Measurements from ENCODE around the gene KLC3.
"Not testable (repeated sequence)": the region's sequence is repeated elsewhere in the genome, so short reads cannot be mapped to it uniquely, and the experiment has no call there.

The KLC3 gene

DNA sequence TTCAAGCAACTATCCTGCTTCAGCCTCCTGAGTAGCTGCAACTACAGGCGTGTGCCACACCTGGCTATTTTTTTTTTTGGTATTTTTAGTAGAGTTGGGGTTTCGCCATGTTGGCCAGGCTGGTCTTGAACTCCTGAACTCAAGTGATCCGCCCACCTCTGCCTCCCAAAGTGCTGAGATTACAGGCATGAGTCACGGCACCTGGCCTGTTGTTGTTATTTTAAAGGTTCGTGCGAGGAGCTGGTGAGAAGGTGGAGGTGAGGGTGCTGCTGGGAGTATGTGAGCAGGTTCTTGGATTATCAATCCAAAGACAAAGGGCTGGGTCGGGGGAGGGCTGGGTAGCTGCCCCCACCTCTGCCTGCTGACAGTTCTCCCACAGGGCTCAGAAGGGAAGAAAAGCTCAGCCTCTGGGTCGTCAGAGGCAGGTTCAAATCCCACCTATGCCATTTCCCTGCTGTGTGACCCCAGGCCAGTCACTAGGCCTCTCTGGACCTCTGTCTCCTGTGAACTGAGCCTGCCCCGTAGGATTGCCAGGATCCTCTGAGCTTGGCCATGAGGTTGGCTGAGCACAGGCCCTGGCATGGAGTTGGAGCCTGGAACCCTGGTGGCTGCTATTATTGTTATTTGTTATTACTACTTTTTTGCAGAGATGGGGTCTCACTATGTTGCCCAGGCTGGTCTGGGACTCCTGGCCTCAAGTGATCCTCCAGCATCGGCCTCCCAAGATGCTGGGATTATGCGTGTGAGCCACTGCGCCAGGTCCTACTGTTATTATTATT lies 19.4 kb upstream of the KLC3 start:
- DNase-seq, result no peak

GRCh38 chr19:45321848-45322247 lies 18.7 kb upstream of the KLC3 start:
- DNase-seq, result no peak

DNA sequence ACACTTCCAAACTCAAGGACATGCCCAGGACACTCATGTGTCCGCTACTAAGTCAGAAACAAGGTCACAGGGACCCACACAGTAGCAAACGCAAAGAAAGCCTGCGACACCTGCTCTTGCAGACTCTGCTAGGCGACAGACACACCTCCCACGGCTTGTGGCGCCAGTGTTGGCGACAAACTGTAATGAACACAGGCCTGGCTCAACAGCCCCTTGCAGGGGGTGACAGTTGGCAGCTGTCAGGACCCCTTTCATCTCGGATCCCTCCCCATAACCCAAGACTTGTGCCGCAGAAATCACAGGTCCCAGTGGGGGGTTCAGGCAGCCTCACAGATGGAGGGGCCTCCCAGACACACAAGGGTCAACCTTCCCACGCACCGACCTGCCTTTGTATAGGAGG lies 18.2 kb upstream of the KLC3 start:
- peak; percentile 43 for DNase-seq

GRCh38 chr19:45322744-45323281 lies 17.7 kb upstream of the KLC3 start, which contains the start of gene CKM:
Gene CKM (minus strand): TSS chr19:45322875. CDS start chr19:45319713, 3,162 bp downstream.
- DNase-seq, result no peak

DNA sequence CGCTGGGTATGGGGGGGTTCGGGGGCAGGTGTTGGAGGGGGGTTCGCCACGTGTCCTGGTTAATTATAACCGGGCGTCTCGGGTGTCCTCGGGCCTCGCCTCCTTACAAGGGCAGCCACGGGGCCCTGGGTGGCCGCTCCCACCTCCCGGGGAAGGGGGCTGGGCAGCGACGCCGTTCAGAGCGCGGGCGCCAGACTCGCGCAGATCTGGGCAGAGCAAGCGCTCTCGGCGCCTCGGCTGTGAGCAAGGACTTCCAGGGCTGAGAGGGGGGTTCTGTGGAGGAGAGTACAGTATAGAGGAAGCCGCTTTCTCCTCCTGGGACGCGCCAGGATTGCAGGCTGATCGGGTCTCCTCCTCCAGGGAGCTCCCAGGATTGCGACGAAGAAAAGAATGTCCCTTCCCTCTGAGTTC lies 16.9 kb upstream of the KLC3 start:
- DNase-seq, result no peak

DNA sequence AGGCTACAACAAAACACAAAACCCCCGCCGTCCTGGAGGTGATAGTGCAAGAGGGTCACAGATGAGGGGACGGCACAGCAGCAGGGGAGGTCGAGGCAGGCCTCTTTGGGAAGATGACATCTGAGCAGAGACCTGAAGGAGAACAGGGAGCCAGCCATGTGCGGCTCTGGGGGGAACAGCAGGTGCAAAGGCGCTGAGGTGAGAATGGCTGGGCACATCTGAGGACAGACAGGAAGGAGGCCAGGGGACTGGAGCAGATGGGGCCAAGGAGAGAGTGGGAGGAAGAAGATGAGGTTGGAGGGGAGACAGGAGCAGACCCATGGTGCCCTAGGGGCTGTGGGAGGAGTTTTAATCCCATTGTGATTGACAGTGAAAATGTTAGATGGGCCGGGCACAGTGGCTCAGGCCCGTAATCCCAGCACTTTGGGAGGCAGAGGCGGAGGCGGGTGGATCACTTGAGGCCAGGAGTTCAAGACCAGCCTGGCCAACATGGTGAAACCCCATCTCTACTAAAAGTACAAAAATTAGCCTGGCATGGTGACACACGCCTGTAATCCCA lies 16.1 kb upstream of the KLC3 start:
- peak; percentile 80 for DNase-seq

DNA sequence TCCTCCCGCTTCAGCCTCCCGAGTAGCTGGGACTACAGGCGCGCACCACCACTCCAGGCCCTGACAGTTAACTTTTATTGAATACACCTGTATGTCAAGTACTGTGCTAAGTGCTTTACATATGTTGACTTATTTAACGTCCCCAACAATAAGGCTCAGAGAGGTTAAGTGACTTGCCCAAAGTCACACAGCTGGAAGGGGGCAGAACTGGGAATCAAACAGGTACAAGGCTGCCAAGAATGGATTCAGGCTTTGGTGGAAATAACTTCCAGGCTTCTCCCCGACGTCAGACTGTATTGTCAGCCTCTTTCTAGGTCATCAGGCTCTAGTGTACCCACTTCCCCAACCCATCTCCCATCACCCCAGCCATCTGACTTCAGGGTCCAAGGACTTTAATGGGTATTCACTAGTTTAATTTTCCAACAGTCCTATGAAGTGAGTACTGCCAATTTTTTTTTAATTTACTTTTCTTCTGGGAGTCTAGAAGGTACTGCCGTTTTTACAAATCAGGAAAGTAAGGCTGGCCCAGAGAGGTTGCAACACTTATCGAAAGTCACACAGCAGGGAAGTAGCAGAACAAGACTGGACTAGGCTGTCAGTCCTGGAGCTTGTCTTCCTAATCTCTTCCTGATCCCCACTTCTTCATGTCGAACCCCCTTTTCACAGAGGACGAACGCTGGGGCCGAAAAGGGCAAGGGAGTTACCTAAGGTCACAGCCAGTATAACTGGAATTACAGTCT lies 13.0 kb upstream of the KLC3 start:
- no peak for DNase-seq

- peak; percentile 32 for DNase-seq
Observed at GRCh38 chr19:45331411-45331810, 9.1 kb upstream of the KLC3 start.

DNA sequence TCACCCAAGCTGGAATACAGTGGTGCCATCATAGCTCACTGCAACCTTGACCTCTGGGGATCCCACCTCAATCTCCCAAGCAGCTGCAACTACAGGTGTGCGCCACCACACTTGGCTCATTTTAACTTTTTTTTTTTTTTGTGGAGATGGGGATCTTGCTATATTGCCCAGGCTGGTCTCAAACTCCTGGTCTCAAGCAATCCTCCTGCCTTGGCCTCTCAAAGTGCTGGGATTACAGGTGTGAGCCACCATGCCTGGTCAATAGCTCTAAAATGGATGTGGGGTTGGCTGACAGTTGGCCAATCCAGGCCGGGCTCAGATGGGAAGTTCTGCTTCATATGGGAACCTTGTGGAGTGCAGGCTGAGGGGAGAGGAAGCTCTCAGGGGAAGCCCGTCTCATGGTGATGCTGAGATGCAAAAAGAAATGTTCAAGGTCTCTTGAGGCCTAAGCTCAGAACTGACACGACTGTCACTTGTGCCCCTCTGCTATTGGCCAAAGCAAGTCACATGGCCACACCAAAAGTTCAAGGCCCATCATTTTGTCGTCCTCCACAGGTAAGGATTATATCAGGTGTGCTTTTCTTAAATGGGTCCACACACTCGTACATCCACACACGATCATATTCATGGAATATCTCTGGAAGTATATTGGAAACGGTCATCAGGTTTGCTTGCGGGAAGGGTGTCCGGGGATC lies 6.8 kb upstream of the KLC3 start:
- no peak for DNase-seq

DNA sequence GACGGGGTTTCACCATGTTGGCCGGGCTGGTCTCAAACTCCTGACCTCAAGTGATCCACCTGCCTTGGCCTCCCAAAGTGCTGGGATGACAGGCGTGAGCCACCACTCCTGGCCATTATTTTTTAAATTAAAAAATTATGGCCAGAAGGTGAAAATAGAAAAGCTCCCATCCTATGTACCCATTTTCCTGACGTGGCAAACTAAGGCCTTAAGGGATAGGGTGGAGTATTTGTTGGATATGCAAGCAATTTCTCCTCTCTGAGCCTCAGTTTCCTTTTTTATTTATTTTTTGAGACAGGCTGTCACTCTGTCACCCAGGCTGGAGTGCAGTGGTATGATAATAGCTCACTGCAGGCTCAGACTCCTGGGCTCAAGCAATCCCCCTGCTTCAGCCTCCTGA lies 5.7 kb upstream of the KLC3 start:
- DNase-seq, result not testable (repeated sequence)

DNA sequence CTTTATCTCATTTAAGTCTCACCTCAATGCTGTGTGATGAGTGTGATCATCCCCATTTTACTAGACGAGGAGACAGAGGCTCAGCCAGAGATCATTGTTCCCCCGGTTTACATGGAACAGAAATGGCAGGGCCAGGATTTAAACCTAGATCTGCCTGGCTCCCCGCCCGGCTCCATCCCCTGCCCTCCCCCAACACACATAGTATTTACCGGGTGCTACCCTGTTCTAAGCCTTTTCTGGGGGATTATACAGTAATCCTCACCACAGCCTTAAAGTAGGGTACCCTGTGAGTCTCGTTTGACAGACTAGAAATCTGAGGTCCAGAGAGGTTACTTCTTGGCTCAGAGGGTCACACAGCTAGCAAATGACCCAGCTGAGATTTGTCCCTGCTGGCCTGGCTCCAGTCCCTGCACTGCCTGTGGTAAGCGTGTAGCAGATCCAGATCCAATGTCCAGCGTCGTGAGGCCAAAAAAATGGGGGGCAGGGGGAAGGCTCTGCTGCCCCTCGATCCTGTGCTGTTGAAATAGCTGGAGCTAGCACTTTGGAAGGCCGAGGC lies 3.8 kb upstream of the KLC3 start:
- DNase-seq, result peak; percentile 78

GRCh38 chr19:45339629-45340028 lies 921 bp upstream of the KLC3 start:
- no peak for DNase-seq

GRCh38 chr19:45340899-45341453 lies 426 bp downstream of the KLC3 start:
- no peak for DNase-seq

DNA sequence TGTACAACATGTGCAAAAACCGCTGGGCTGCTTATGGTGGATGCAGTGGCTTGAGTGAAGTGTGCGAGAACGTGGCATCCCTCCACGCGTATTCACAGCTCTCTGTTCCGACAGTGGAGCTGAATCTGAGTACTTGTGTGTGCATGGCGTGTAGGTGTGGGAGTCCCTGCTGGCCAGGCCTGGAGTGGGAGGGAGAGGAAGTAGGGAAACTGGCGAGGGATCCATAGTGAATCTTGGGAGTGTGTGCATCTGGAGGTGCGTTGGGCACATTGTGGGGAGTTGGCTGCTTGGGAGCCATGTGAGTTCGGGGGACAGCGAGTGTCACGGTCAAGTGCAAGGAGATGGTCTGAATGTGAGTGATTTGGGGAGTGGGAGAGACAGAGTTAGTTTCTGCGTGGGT lies 2.4 kb downstream of the KLC3 start:
- DNase-seq, result no peak

DNA sequence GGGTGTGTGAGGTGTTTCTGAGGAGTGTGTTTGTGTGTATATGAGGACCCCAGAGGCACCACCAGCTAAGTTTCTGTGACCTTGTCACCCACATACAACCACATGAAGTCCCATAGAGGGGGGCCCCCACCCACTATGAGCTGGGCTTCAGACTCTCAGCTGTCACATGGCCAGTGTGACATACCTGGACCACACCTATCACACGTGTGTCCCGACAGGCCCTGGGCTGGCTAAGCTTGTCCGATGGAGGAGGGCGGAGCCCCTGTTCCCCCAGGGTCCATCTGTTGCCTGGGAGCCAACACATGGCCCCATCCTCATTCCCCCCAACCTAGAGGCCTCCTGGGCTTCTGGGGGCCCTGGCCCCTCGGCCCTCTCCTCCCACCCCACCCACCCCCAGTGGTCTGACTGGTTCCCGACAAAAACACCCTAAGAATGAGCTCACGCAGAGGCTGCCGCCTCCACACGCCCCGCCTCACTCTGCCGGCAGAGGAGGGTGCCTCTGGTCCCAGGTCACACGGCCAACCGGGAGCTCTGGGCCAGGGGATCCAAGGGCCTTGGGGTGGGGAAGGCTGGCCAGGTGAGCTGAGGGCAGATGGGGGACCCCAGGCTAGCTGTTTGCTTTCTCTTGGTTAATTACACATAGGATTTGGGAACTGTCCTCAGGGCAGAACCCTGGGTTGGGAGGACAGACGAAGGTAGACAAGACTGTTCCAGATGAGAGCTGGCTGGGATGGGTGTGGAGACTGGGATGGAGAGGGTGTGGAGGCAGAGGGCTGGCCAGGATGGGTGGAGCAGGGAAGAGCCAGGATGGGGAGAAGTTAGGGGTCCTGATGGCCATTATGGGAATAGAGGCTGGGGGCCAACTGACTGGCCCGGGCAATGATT lies 4.3 kb downstream of the KLC3 start:
- DNase-seq, result no peak

- DNase-seq, result no peak
Observed at GRCh38 chr19:45345506-45345860, 4.9 kb downstream of the KLC3 start.

- DNase-seq, result peak; percentile 64
Observed at GRCh38 chr19:45346449-45346848, 5.9 kb downstream of the KLC3 start.

DNA sequence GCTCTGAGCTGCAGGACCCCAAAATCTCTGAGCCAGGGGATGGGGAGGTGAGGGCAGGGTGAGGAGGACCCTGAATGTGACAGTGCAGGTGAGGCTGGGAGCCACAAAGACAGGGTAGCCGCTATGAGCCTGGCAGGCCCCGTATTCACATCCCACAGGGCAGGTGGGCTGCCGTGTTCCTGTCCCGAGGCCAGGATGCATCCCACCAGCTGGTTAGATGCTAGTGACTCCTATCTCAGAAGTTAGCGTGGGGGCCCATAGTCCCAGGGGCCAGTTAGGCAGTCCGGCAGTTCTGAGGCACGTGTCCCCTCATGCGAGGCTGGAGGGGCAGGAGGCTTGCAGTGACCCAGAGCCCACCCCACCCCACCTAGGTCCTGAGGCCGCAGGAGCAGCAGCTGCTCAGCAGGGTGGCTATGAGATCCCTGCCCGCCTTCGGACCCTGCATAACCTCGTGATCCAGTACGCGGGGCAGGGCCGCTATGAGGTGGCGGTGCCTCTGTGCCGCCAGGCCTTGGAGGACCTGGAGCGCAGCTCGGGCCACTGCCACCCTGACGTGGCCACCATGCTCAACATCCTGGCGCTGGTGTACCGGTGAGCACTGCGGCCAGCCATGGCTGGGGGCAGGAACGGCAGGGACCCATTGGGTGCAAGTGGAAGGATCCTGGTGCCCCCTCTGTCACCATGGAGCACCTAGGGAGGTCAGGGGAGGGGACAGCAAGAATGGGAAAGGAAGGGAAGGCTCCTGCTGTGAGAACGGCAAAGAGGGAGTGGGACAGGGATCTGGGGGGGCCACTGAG lies 7.2 kb downstream of the KLC3 start:
- no peak for DNase-seq

DNA sequence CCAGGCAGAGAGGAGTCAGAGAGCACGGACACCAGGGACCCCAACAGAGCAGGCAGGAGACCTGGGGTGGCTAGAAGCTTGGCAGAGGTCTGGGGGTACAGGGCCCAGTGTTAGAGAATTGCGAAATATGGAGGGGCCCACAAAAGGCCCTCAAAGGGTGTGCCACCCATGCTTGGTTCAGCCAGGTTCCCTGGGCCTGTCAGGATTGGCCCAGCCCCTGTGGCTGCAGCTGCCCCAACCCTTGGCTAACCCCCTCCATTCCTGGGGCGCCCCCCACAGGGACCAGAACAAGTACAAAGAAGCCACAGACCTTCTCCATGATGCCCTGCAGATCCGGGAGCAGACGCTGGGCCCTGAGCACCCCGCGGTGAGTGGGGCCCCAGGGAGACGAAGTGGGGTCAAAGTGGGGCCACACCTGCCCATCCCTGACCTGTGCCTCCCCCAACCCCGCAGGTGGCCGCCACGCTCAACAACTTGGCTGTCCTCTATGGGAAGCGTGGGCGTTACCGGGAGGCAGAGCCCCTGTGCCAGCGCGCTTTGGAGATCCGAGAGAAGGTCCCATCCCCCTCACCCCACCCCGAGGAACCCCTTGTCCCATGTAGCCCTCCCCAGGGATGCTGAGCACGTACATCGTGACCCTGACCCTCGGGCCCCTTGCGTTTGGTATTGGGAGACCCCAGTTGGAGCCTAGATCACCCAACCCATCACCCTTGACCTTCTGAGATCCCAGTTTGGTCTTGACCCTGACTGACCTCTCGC lies 8.0 kb downstream of the KLC3 start:
- no peak for DNase-seq

DNA sequence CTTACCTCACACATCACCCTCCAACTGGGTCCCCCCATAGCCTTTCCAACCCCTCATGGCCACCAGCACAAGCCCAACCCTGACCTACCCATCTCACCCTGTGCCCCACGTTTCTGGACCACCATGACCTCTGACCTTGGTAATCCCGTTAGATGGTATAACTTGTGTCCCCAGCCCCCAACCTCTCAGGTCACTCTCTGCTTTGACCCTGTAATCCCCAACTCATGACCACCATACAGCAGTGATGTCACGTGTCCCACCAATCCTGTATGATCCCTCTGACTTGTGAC lies 8.5 kb downstream of the KLC3 start:
- DNase-seq, result no peak
